ENCODE measurements around the gene SH3BGRL2. TPM values are rescaled to one million over a fixed set of nuclear protein-coding genes. Genes with fewer than 3 reads are reported as not detected.
"Not testable (repeated sequence)": the region's sequence is repeated elsewhere in the genome, so short reads cannot be mapped to it uniquely, and the experiment has no call there.

Gene SH3BGRL2
- total RNA-seq, 2 experiments from 2014 or later, result 0.62 to 0.76 TPM

GRCh38 chr6:79735183-79735582, 104.1 kb downstream of the SH3BGRL2 start:
- Mint-ChIP-seq H3K27me3 (ENCODE audit: low read depth) (peaks cover 10% of the 10 kb centered on the region), H3K4me3 (no peak overlapping the region), H3K27ac (no peak overlapping the region), H3K9me3 (no peaks in the 10 kb centered on the region), H3K4me1 (ENCODE audit: low read depth) (no peaks in the 10 kb centered on the region), H3K36me3 (ENCODE audit: low read depth) (no peaks in the 10 kb centered on the region)
- CTCF ChIA-PET, result no interaction called here
- no peak for DNase-seq
- intact Hi-C loops (cut with micrococcal nuclease), result no loop called here

- CTCF ChIA-PET, result interaction anchor here (0.6 kb wide), 1 partner anchor 65 kb away, joined by 3 read pairs; no protein-coding TSS in a partner anchor
- peaks cover 5% of the 10 kb centered on the region for H3K27me3 Mint-ChIP-seq (ENCODE audit: low read depth)
- intact Hi-C loops (cut with micrococcal nuclease), result no loop called here
- no peak overlapping the region for H3K27ac Mint-ChIP-seq
- peaks cover 2% of the 10 kb centered on the region for H3K9me3 Mint-ChIP-seq
- no peak overlapping the region for H3K4me3 Mint-ChIP-seq
- DNase-seq, result no peak
- no peaks in the 10 kb centered on the region for H3K4me1 Mint-ChIP-seq (ENCODE audit: low read depth)
- H3K36me3 Mint-ChIP-seq (ENCODE audit: low read depth), result no peaks in the 10 kb centered on the region
Measured at GRCh38 chr6:79737172-79737571, 106.0 kb downstream of the SH3BGRL2 start.

GRCh38 chr6:79742030-79742429, 110.9 kb downstream of the SH3BGRL2 start:
- CTCF ChIA-PET, result no interaction called here
- DNase-seq, result no peak
- Mint-ChIP-seq H3K36me3 (ENCODE audit: low read depth) (no peaks in the 10 kb centered on the region), H3K4me3 (no peak overlapping the region), H3K4me1 (ENCODE audit: low read depth) (no peaks in the 10 kb centered on the region), H3K9me3 (peaks cover 7% of the 10 kb centered on the region), H3K27ac (no peak overlapping the region), H3K27me3 (ENCODE audit: low read depth) (no peaks in the 10 kb centered on the region)
- intact Hi-C loops (cut with micrococcal nuclease), result no loop called here

GRCh38 chr6:79745282-79745681, 114.2 kb downstream of the SH3BGRL2 start:
- H3K4me1 Mint-ChIP-seq (ENCODE audit: low read depth); intact Hi-C loops (cut with micrococcal nuclease); H3K9me3 Mint-ChIP-seq; H3K27me3 Mint-ChIP-seq (ENCODE audit: low read depth); H3K36me3 Mint-ChIP-seq (ENCODE audit: low read depth); H3K4me3 Mint-ChIP-seq; H3K27ac Mint-ChIP-seq; CTCF ChIA-PET; DNase-seq: not testable (repeated sequence)

- H3K4me3 Mint-ChIP-seq; DNase-seq; H3K4me1 Mint-ChIP-seq (ENCODE audit: low read depth); H3K9me3 Mint-ChIP-seq; H3K27me3 Mint-ChIP-seq (ENCODE audit: low read depth); intact Hi-C loops (cut with micrococcal nuclease); CTCF ChIA-PET; H3K36me3 Mint-ChIP-seq (ENCODE audit: low read depth); H3K27ac Mint-ChIP-seq: not testable (repeated sequence)
Measured at GRCh38 chr6:79746325-79746724, 115.2 kb downstream of the SH3BGRL2 start.

GRCh38 chr6:79750806-79751205, 119.7 kb downstream of the SH3BGRL2 start:
- H3K27ac Mint-ChIP-seq, result no peak overlapping the region
- no peak overlapping the region for H3K4me3 Mint-ChIP-seq
- intact Hi-C loops (cut with micrococcal nuclease), result no loop called here
- CTCF ChIA-PET, result no interaction called here
- H3K36me3 Mint-ChIP-seq (ENCODE audit: low read depth), result no peaks in the 10 kb centered on the region
- H3K9me3 Mint-ChIP-seq, result no peaks in the 10 kb centered on the region
- no peaks in the 10 kb centered on the region for H3K4me1 Mint-ChIP-seq (ENCODE audit: low read depth)
- peaks cover 28% of the 10 kb centered on the region for H3K27me3 Mint-ChIP-seq (ENCODE audit: low read depth)
- DNase-seq, result no peak

Other genes with a start within 250 kb of the SH3BGRL2 start
- under 1 TPM; 0.22 to 0.29 TPM for gene LCA5, start 93.9 kb upstream of the SH3BGRL2 start, total RNA-seq